Astrocyte of the spinal cord (primary cell): ENCODE results near the gene EMC10.

Experiments
- DNase-seq: peaks from one replicate; pipeline ENCODE4 v3.0.0; 2011; ENCODE audit warnings: low read depth, low spot score
- H3K4me3 ChIP-seq: 2 replicates; pipeline ENCODE4 v1.5.1; 2011; ENCODE audit warnings: low read depth, mild to moderate bottlenecking, low read length, moderate library complexity
- CTCF ChIP-seq: IDR thresholded peaks from 2 replicates; pipeline ENCODE4 v1.5.1; 2012; ENCODE audit warnings: low read depth, mild to moderate bottlenecking, low read length, inconsistent platforms
- in situ Hi-C: cut with HindIII; loops from 2 replicates; pipeline ENCODE4 v1.10.0; 2017; ENCODE audit warnings: low sequenced_read_pairs

Gene EMC10

GRCh38 chr19:50492303-50493052, 16.2 kb downstream of the EMC10 start:
- in situ Hi-C loops: no loop called here
- TF ChIP-seq CTCF: no peak
- DNase-seq: no peak
- H3K4me3 ChIP-seq: no peak overlapping the region

GRCh38 chr19:50493171-50493570, 16.9 kb downstream of the EMC10 start:
- in situ Hi-C loops: no loop called here

GRCh38 chr19:50494186-50495019, 18.1 kb downstream of the EMC10 start:
- no peak for DNase-seq
- in situ Hi-C loops: no loop called here
- TF ChIP-seq CTCF: no peak
- H3K4me3 ChIP-seq: no peak overlapping the region

More at GRCh38 chr19:50493171-50493570, 16.9 kb downstream of the EMC10 start:
- TF ChIP-seq CTCF: no peak
- no peak overlapping the region for H3K4me3 ChIP-seq
- no peak for DNase-seq

DNA sequence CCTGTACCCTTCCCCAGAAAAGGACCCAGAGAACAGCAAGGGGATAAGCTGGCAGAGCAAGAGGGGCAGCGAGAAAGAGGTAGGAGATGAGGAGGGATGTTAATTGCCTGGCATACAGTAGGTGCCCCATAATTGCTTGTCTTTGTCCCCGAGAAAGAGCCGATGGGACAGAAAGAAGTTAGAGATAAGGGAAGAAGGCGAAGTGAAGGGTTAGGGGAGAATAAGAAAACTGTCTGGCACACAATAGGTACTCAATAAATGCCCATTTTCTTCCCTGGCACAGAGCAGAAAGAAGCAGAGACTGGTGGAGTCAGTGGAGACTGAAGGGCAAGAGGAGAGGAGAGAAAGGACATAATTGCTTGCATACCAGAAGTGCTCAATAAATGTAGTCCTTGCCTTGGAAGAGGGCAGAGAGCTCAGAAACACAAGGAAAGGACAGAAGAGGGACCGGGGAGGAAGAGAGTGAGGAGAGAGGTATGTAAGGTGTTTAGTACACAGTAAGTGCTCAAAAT, 18.8 kb downstream of the EMC10 start:
- in situ Hi-C loops: no loop called here
- H3K4me3 ChIP-seq: no peak overlapping the region
- no peak for DNase-seq
- TF ChIP-seq CTCF: no peak

DNA sequence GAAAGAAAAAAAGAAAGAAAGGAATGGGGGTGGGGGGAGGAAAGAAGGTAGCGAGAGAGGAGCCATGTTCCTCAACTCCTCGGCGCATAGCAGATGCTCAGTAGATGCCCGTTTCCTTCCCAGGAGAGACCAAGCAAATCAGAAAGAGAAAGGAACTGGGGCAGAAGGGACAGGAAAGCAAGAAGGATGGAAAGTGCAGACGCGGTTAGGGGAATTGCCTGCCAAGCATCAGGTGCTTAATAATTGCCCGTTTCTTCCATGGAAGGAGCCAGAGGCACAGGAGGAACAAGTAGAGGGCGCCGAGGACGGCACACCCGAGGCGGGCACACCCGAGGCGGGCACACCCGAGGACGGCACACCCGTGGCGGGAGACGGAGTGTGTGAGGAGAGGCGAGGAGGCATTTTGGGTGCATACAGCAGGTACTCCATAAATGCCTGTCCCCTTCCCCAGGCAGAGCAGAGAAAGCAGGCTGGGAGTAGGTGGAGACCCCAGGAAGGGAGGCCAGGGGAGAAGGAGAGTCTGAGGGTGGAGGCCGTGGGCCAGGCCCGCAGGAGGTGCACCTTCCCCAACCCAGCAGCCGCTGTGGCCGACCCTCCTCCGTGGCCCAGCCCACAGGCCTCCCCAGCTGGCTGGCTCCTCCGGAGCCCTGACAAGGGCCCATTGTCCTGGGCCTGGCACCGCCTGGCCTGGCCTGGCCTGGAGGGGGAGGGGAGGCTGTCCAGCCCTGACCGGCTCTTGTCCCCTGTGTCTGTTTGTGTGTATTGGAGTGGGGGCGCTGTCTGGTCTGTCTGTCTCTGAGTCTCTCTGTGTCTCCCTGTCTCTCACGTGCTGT, 20.1 kb downstream of the EMC10 start:
- DNase-seq: no peak
- in situ Hi-C loops: no loop called here

More for the DNA sequence above, 20.1 kb downstream of the EMC10 start:
- no peak for TF ChIP-seq CTCF
- H3K4me3 ChIP-seq: no peak overlapping the region
